Kidney (tissue), 14 donors: Measurements from ENCODE around the gene OXER1. TPM values are rescaled to one million over a fixed set of nuclear protein-coding genes. Genes with fewer than 3 reads are reported as not detected.

Experiments used
- DNase-seq, 5 donors: peaks; one replicate each; pipeline ENCODE4 v3.0.0-alpha.2; 2013 to 2020
- FAIRE-seq: peaks from 2 replicates; lab custom pipeline; 2012; peaks lifted over from hg19 to GRCh38; lab: Jason Lieb, UNC
- H3K27ac ChIP-seq, 2 donors: one replicate each; pipeline ENCODE4 v1.7.0; 2013; ENCODE audit warnings: low read depth in 2 of 2, low read length in 2 of 2, inconsistent platforms in 1 of 2
- H3K27me3 ChIP-seq: one replicate; pipeline ENCODE4 v1.7.1; 2013; ENCODE audit warnings: low read length, inconsistent platforms; ENCODE audit not compliant: control insufficient read depth, insufficient read depth
- H3K36me3 ChIP-seq, 3 donors: one replicate each; pipeline versions ENCODE4 v1.7.0 to v1.7.1; 2013; ENCODE audit warnings: low read length in 3 of 3, control low read depth in 1 of 3, inconsistent platforms in 1 of 3; ENCODE audit not compliant: insufficient read depth in 3 of 3, control insufficient read depth in 2 of 3
- H3K4me1 ChIP-seq, 3 donors: one replicate each; pipeline versions ENCODE4 v1.7.0 to v1.7.1; 2013; ENCODE audit warnings: low read length in 3 of 3, inconsistent platforms in 1 of 3, low read depth in 1 of 3; ENCODE audit not compliant: control insufficient read depth in 2 of 3, insufficient read depth in 2 of 3
- H3K4me3 ChIP-seq, 3 donors: one replicate each; pipeline versions ENCODE4 v1.7.0 to v1.8.1; 2013; ENCODE audit warnings: low read length in 3 of 3, control low read depth in 1 of 3, inconsistent platforms in 1 of 3
- H3K9ac ChIP-seq, 3 donors: one replicate each; pipeline versions ENCODE4 v1.7.0 to v1.7.1; 2013; ENCODE audit warnings: low read length in 3 of 3, control low read depth in 1 of 3, inconsistent platforms in 1 of 3
- H3K9me3 ChIP-seq, 3 donors: one replicate each; pipeline versions ENCODE4 v1.7.0 to v1.7.1; 2013; ENCODE audit warnings: low read length in 3 of 3, control low read depth in 1 of 3, inconsistent platforms in 1 of 3; ENCODE audit not compliant: control insufficient read depth in 2 of 3, insufficient read depth in 1 of 3
- intact Hi-C: fragments of 100-400 bp; cut with DNase I; formaldehyde crosslinking; loops from one replicate; pipeline ENCODE4 v1.11.1; 2022
- polyA plus RNA-seq: library from polyadenylated mRNA; stranded (reverse); fragments of 350-450 nt; fragmentation: Illumina TruSeq; extraction: RNeasy Lipid Tissue Mini Kit (QIAGEN cat#74804); gene quantifications from one replicate; pipeline ENCODE4 v1.2.3, GENCODE V29; 2014; ENCODE audit warnings: low read depth, low replicate concordance; ENCODE audit not compliant: insufficient read depth
- total RNA-seq: library from RNA; stranded (reverse); fragmentation: NEBNext Ultra II Directional; extraction: Animal tissue kit (Norgen Biotek cat#: 25700); gene quantifications from one replicate; pipeline ENCODE4 v1.2.1, GENCODE V29; 2021
- TF ChIP-seq, protein P1 (sequence below): IDR thresholded peaks from 3 replicates; pipeline ENCODE4 v1.5.1; 2012; ENCODE audit warnings: mild to moderate bottlenecking, moderate library complexity, borderline replicate concordance; ENCODE audit not compliant: insufficient read depth; ENCODE audit errors: extremely low read depth
- donor health status: control.
- donor health status: control.
- donor health status: control.
- donor health status: control.
- donor health status: control.
- donor health status: DM: yes; HTN: yes; CAD: no.
- donor health status: Normal renal cell carcinoma (clear cell type).

OXER1 gene
- total and polyA plus RNA-seq, 2 donors from 2014 or later, result 2.5 to 5.4 TPM

DNA sequence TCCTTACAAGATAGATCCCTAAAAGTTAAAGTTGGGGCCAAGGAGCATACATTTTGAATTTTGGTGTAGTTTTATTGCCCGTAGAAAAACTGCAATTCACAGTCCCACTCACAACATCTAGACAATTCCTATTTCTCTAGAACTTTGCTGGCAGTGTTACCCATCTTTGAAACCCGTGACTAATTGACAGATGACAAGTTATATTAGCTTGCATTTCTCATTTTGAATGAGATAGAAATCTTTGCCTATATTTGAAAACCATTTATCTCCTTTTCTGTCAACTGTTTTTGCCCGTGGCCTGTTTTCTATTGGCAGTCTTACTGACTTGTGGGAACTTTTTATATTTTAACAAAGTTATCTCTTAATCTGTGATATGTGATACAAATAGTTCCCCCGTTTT lies 50.0 kb downstream of the OXER1 start:
- H3K9me3 ChIP-seq, result no peaks in the 10 kb centered on the region
- intact Hi-C loops, result no loop called here
- DNase-seq (no peak), FAIRE-seq (no peak)
- no peaks in the 10 kb centered on the region for H3K27me3 ChIP-seq
- H3K4me3 ChIP-seq, result no peak overlapping the region
- no peak overlapping the region for H3K27ac ChIP-seq
- H3K36me3 ChIP-seq, result peaks cover 0 to 2% (median 0%) of the 10 kb centered on the region in 3 donors
- no peaks in the 10 kb centered on the region for H3K4me1 ChIP-seq
- TF ChIP-seq, protein P1, sequence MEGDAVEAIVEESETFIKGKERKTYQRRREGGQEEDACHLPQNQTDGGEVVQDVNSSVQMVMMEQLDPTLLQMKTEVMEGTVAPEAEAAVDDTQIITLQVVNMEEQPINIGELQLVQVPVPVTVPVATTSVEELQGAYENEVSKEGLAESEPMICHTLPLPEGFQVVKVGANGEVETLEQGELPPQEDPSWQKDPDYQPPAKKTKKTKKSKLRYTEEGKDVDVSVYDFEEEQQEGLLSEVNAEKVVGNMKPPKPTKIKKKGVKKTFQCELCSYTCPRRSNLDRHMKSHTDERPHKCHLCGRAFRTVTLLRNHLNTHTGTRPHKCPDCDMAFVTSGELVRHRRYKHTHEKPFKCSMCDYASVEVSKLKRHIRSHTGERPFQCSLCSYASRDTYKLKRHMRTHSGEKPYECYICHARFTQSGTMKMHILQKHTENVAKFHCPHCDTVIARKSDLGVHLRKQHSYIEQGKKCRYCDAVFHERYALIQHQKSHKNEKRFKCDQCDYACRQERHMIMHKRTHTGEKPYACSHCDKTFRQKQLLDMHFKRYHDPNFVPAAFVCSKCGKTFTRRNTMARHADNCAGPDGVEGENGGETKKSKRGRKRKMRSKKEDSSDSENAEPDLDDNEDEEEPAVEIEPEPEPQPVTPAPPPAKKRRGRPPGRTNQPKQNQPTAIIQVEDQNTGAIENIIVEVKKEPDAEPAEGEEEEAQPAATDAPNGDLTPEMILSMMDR, result no peak
- H3K9ac ChIP-seq, result no peak overlapping the region

GRCh38 chr2:42712934-42713333 lies 51.0 kb downstream of the OXER1 start:
- Histone ChIP-seq H3K9ac (no peak overlapping the region), H3K27ac (no peak overlapping the region), H3K27me3 (no peaks in the 10 kb centered on the region), H3K4me3 (no peak overlapping the region), H3K36me3 (peaks cover 0 to 5% (median 2%) of the 10 kb centered on the region in 3 donors), H3K4me1 (no peaks in the 10 kb centered on the region), H3K9me3 (no peaks in the 10 kb centered on the region)
- intact Hi-C loops, result no loop called here
- TF ChIP-seq, protein P1, result no peak
- FAIRE-seq, result no peak
- DNase-seq, result no peak

Other genes starting within 250 kb of the OXER1 start
- gene MTA3, start 195.5 kb downstream of the OXER1 start, total RNA-seq, result 35.2 TPM
- gene MTA3, start 195.5 kb downstream of the OXER1 start, polyA plus RNA-seq, result 27.7 TPM
- 16.2 TPM for gene HAAO, start 28.4 kb upstream of the OXER1 start, total RNA-seq
- 57.2 TPM for gene HAAO, start 28.4 kb upstream of the OXER1 start, polyA plus RNA-seq